NCI-H82 treated with DMSO at 0.1 percent for 48 hours (cell line): ENCODE results near the gene CCDC13.

ENCODE experiments used
- DNase-seq: peaks from one replicate; lab custom pipeline; 2025; ENCODE audit not compliant: unreplicated experiment; lab: John Stamatoyannopoulos, UW

CCDC13 gene

DNA sequence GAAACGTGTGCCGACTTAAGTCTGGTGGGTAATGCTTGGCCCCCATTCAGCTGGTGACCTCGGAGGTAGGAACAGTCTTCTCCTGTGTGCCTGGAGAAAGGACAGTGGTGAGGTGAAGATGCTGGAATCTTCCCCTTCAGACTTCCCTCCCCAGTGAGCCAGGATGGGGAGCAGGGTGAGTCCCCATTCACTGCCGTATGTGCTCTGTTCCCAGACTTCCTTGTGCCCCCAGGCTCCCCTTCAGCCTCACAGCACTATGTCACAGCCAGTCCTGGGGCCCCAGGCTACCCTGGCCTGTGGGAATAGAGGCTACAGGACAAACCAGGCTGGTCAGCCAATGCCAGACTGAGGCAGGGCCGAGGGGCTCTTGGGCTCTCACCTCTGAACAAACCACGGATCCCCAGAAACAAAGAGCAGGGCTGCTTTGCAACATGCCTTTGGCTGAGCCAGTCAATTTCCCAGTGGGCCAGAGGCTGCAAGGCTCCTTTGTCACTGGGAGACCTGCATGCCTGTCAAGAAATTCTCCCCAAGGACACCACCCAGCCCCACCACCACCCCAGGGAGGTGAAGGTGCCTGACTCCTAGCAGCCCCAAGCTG is 38.7 kb downstream of the CCDC13 start:
- no peak for DNase-seq

DNA sequence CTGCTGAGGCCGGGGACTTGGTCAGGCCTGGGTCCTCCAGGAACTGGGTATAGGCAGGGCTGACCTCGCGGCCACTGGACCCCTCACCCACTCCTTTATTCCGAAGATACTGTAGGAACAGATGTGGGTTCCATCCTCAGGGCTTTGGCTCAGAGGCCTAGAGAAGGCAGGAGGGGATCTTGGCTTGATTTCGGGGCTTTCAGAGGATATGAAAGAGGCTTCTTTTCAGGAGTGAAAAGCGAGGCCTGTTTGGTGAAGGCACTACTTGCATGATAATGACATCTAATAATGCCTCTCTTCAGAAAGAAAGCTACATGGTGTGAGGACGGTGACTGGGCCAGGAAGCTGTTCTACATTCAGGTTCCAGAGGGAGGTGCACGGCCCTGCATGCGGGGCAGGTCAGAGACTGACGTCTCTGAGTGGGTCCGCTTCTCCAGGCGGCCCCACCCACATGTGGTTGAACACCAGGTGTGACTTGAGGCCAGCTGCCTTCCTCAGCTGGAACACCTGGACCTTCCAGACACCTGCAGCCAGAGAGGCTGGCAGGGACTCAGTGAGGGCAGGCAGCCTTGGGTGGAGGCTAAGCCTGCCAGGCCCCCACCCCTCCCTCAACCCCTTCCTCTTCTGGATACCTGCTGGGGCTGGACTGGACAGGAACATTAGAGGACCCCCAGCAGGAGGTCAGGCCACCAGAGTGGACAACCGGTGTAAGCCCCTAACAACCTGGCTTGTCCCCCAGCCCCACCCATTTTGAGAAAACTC is 39.4 kb downstream of the CCDC13 start:
- DNase-seq, result no peak

- DNase-seq, result no peak
Measured at GRCh38 chr3:42732829-42733459, 40.1 kb downstream of the CCDC13 start.

DNA sequence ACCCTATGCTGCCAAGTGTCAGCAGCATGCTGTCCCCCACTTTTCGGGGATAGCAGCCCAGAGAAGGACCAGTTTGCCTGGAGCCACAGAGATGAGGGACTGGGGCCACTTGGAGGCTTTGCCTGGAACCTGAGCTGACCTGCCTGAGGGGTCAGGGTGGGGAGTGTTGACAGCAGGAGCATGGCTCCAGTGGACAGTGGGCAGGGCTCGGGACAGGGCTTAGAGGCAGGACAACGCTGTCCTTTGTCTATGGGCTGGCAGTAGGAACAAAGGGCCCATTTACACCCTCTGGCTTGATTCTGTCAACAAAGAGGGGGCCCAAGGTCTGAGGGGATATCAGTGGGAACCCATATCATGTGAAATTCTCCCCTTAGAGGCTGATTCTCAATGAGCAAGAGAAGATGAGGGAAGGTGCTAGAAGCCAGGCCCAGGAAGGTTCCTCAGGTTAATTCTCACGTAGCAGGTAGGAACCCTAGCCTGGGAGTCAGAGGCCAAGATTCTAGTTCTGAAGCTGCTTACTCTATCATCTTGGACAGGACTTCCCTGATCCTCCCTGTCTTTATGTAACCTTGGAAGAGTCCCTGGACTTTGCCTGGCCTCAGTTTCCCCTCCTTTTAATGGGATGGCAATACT is 40.7 kb downstream of the CCDC13 start:
- no peak for DNase-seq

GRCh38 chr3:42731476-42732195 is 41.4 kb downstream of the CCDC13 start:
- DNase-seq, result no peak

GRCh38 chr3:42730706-42731420 is 42.2 kb downstream of the CCDC13 start:
- no peak for DNase-seq

DNA sequence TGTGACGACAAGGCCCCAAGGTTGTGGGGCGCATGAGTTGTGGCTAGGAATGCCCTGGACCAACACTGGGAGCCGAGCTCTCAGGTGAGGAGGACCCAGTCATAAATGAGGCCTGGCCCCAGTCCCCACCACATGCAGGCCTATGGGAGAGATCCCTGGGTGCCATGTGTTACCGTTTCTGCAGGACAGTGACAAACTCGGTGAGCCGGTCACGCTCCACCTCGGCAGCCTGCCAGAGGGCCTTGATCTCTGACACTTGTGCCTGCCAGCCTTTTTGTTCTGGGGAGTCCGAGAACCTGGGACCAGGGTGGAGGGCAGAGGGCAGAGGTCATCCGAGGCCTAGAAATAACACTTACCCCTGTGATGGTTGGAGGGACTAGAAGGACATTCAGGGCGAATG is 42.8 kb downstream of the CCDC13 start:
- no peak for DNase-seq

- DNase-seq, result no peak
Measured at GRCh38 chr3:42729404-42730145, 43.5 kb downstream of the CCDC13 start.

- no peak for DNase-seq
Measured at GRCh38 chr3:42728668-42729364, 44.2 kb downstream of the CCDC13 start.

GRCh38 chr3:42728056-42728455 is 45.0 kb downstream of the CCDC13 start:
- no peak for DNase-seq

- no peak for DNase-seq
Measured at GRCh38 chr3:42725454-42725853, 47.6 kb downstream of the CCDC13 start.

DNA sequence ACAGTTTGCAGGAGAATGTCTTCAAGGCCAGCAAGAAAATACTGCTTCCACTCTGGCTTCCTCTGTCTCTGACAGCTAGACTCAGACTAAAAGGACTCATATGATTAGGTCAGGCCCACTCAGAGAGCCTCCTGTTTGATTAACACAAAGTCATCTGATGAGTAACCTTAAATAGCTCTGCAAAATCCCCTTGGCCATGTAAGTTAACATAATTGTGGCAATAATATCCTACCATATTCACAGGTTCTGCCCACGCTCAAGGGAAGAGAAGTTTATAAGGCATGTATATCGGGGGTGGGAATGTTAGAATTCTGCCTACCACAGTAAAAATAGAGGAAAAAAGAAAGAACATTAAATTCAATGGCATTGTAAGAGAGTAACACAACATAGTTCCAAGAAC is 49.8 kb downstream of the CCDC13 start:
- no peak for DNase-seq
